Measurements from ENCODE around the gene FNIP2. TPM values are rescaled to one million over a fixed set of nuclear protein-coding genes. Genes with fewer than 3 reads are reported as not detected.
"Not testable (repeated sequence)": the region's sequence is repeated elsewhere in the genome, so short reads cannot be mapped to it uniquely, and the experiment has no call there.

Gene FNIP2
- total RNA-seq, result 30.9 TPM

- peak within 1 kb of the TSS; percentile 63 for H3K4me3 ChIP-seq (ENCODE audit: low read length)
- H3K4me1 ChIP-seq (ENCODE audit: insufficient read depth, low read length), result peaks cover 32% of the 10 kb centered on the region
- no peaks in the 10 kb centered on the region for H3K9me3 ChIP-seq (ENCODE audit: low read depth, low read length)
- peaks cover 4% of the 10 kb centered on the region for H3K27me3 ChIP-seq (ENCODE audit: insufficient read depth, low read length)
Observed at GRCh38 chr4:158768555-158769174, at the start of gene FNIP2. Gene FNIP2, plus strand, starts transcription at chr4:158769026. Its CDS starts 187 bp downstream, at chr4:158769213.

GRCh38 chr4:158721680-158722079, 47.1 kb upstream of the FNIP2 start:
- Histone ChIP-seq H3K9me3 (ENCODE audit: low read depth, low read length) (no peaks in the 10 kb centered on the region), H3K4me1 (ENCODE audit: insufficient read depth, low read length) (peaks cover 13% of the 10 kb centered on the region), H3K4me3 (ENCODE audit: low read length) (no peak overlapping the region), H3K27me3 (ENCODE audit: insufficient read depth, low read length) (peaks cover 8% of the 10 kb centered on the region)

GRCh38 chr4:158722291-158722916, 46.4 kb upstream of the FNIP2 start:
- Histone ChIP-seq H3K27me3 (ENCODE audit: insufficient read depth, low read length) (peaks cover 10% of the 10 kb centered on the region), H3K4me1 (ENCODE audit: insufficient read depth, low read length) (peaks cover 13% of the 10 kb centered on the region), H3K4me3 (ENCODE audit: low read length) (peak overlapping the region; percentile 96), H3K9me3 (ENCODE audit: low read depth, low read length) (no peaks in the 10 kb centered on the region)

GRCh38 chr4:158722917-158723793, 45.7 kb upstream of the FNIP2 start, which contains the start of gene PPID:
Gene PPID, minus strand, starts transcription at chr4:158723396. Its CDS starts 108 bp downstream, at chr4:158723288.
- Histone ChIP-seq H3K4me1 (ENCODE audit: insufficient read depth, low read length) (peaks cover 13% of the 10 kb centered on the region), H3K9me3 (ENCODE audit: low read depth, low read length) (no peaks in the 10 kb centered on the region), H3K27me3 (ENCODE audit: insufficient read depth, low read length) (peaks cover 13% of the 10 kb centered on the region), H3K4me3 (ENCODE audit: low read length) (peak within 1 kb of the TSS; percentile 96)

- peaks cover 13% of the 10 kb centered on the region for H3K4me1 ChIP-seq (ENCODE audit: insufficient read depth, low read length)
- H3K4me3 ChIP-seq (ENCODE audit: low read length), result no peak overlapping the region
- peaks cover 25% of the 10 kb centered on the region for H3K27me3 ChIP-seq (ENCODE audit: insufficient read depth, low read length)
- H3K9me3 ChIP-seq (ENCODE audit: low read depth, low read length), result no peaks in the 10 kb centered on the region
Observed at GRCh38 chr4:158724637-158725036, 44.2 kb upstream of the FNIP2 start.

- Histone ChIP-seq H3K27me3 (ENCODE audit: insufficient read depth, low read length) (peaks cover 25% of the 10 kb centered on the region), H3K9me3 (ENCODE audit: low read depth, low read length) (no peaks in the 10 kb centered on the region), H3K4me3 (ENCODE audit: low read length) (no peak overlapping the region), H3K4me1 (ENCODE audit: insufficient read depth, low read length) (peaks cover 13% of the 10 kb centered on the region)
Observed at GRCh38 chr4:158726633-158727032, 42.2 kb upstream of the FNIP2 start.

GRCh38 chr4:158728236-158728635, 40.6 kb upstream of the FNIP2 start:
- Histone ChIP-seq H3K27me3 (ENCODE audit: insufficient read depth, low read length) (peaks cover 25% of the 10 kb centered on the region), H3K4me3 (ENCODE audit: low read length) (no peak overlapping the region), H3K4me1 (ENCODE audit: insufficient read depth, low read length) (peaks cover 7% of the 10 kb centered on the region), H3K9me3 (ENCODE audit: low read depth, low read length) (no peaks in the 10 kb centered on the region)

- Histone ChIP-seq H3K4me1 (ENCODE audit: insufficient read depth, low read length) (no peaks in the 10 kb centered on the region), H3K27me3 (ENCODE audit: insufficient read depth, low read length) (peaks cover 25% of the 10 kb centered on the region), H3K9me3 (ENCODE audit: low read depth, low read length) (no peaks in the 10 kb centered on the region), H3K4me3 (ENCODE audit: low read length) (no peak overlapping the region)
Observed at GRCh38 chr4:158729716-158730559, 38.9 kb upstream of the FNIP2 start.

- no peak overlapping the region for H3K4me3 ChIP-seq (ENCODE audit: low read length)
- H3K27me3 ChIP-seq (ENCODE audit: insufficient read depth, low read length), result peaks cover 5% of the 10 kb centered on the region
- no peaks in the 10 kb centered on the region for H3K4me1 ChIP-seq (ENCODE audit: insufficient read depth, low read length)
- H3K9me3 ChIP-seq (ENCODE audit: low read depth, low read length), result no peaks in the 10 kb centered on the region
Observed at GRCh38 chr4:158738866-158739265, 30.0 kb upstream of the FNIP2 start.

GRCh38 chr4:158739600-158739999, 29.2 kb upstream of the FNIP2 start:
- H3K4me1 ChIP-seq (ENCODE audit: insufficient read depth, low read length), result no peaks in the 10 kb centered on the region
- no peak overlapping the region for H3K4me3 ChIP-seq (ENCODE audit: low read length)
- H3K27me3 ChIP-seq (ENCODE audit: insufficient read depth, low read length), result peaks cover 5% of the 10 kb centered on the region
- no peaks in the 10 kb centered on the region for H3K9me3 ChIP-seq (ENCODE audit: low read depth, low read length)

- Histone ChIP-seq H3K27me3 (ENCODE audit: insufficient read depth, low read length) (peaks cover 4% of the 10 kb centered on the region), H3K4me3 (ENCODE audit: low read length) (no peak overlapping the region), H3K4me1 (ENCODE audit: insufficient read depth, low read length) (no peaks in the 10 kb centered on the region), H3K9me3 (ENCODE audit: low read depth, low read length) (no peaks in the 10 kb centered on the region)
Observed at GRCh38 chr4:158741326-158742021, 27.4 kb upstream of the FNIP2 start.

- H3K4me3 ChIP-seq (ENCODE audit: low read length); H3K4me1 ChIP-seq (ENCODE audit: insufficient read depth, low read length); H3K9me3 ChIP-seq (ENCODE audit: low read depth, low read length); H3K27me3 ChIP-seq (ENCODE audit: insufficient read depth, low read length): not testable (repeated sequence)
Observed at GRCh38 chr4:158746537-158746936, 22.3 kb upstream of the FNIP2 start.

- no peaks in the 10 kb centered on the region for H3K9me3 ChIP-seq (ENCODE audit: low read depth, low read length)
- no peaks in the 10 kb centered on the region for H3K4me1 ChIP-seq (ENCODE audit: insufficient read depth, low read length)
Observed at GRCh38 chr4:158750379-158750778, 18.4 kb upstream of the FNIP2 start.

More at GRCh38 chr4:158750379-158750778, 18.4 kb upstream of the FNIP2 start:
- peaks cover 2% of the 10 kb centered on the region for H3K27me3 ChIP-seq (ENCODE audit: insufficient read depth, low read length)
- no peak overlapping the region for H3K4me3 ChIP-seq (ENCODE audit: low read length)
